ENCODE measurements around the gene TEDC1.

DNA sequence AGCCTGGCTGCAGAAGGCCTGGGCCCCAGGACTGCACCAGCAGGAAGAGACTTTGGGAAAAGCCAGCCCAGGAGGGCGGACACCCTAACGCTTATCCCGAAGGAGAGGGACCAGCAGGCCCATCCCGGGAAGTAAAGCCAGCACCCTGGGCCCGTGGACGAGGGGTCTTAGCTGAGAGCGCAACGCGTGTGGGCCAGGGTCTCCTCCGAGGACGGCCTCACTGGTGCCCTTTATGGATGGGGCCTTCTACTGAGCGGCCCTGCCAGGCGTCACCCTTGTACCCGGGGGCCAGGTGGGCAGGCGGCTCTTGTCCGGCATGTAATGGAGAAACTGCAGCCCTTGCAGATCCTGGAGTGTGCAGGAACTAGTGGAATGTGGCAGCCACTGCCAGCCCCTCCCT is 14.1 kb downstream of the TEDC1 start:
- TF ChIP-seq POLR2AphosphoS5 (IDR thresholded peaks at IDR 0.05; ENCODE audit: low read depth, low read length) (no peak), POLR2A (IDR thresholded peaks at IDR 0.05; ENCODE audit: low read depth, low read length) (no peak), TAF1 (IDR thresholded peaks at IDR 0.05; ENCODE audit: borderline replicate concordance, low read depth, low read length) (no peak)
